ENCODE results near the gene MYADML2.

MYADML2 gene

GRCh38 chr17:81934850-81935708 lies 12.0 kb downstream of the MYADML2 start:
- no peak for DNase-seq

DNA sequence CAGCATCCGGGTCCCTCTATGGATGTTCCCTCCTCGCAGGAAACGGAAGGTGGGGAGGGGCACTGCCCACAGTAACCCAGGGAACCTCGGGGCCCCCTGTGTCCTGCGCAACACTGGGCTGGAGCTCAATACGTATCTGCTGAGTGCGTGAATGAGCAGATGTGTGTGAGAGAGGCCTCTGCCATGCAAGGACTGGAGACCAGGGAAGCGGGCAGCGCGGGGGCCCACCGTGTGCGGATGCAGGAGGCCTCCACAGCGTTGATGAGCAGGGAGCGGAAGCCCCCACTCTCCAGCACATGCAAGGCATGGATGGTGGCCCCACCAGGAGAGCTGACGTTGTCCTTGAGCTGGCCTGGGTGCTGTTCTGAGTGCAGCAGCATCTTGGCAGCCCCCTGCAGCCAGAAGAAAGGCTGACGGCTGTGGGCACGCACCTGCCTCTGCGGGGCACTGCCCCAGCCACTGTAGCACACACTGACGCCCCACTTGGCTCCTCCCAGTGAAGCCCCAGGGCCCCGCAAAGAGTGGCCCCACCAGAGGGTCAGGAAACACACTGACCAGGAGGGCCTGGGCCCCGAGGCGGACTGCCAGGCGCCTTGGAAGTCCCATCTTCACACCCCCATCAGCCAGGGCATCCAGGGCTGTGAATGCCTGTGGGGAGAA lies 12.8 kb downstream of the MYADML2 start:
- DNase-seq: no peak

- no peak for DNase-seq
Measured at GRCh38 chr17:81933178-81933699, 13.8 kb downstream of the MYADML2 start.

GRCh38 chr17:81932333-81932983 lies 14.6 kb downstream of the MYADML2 start:
- no peak for DNase-seq

DNA sequence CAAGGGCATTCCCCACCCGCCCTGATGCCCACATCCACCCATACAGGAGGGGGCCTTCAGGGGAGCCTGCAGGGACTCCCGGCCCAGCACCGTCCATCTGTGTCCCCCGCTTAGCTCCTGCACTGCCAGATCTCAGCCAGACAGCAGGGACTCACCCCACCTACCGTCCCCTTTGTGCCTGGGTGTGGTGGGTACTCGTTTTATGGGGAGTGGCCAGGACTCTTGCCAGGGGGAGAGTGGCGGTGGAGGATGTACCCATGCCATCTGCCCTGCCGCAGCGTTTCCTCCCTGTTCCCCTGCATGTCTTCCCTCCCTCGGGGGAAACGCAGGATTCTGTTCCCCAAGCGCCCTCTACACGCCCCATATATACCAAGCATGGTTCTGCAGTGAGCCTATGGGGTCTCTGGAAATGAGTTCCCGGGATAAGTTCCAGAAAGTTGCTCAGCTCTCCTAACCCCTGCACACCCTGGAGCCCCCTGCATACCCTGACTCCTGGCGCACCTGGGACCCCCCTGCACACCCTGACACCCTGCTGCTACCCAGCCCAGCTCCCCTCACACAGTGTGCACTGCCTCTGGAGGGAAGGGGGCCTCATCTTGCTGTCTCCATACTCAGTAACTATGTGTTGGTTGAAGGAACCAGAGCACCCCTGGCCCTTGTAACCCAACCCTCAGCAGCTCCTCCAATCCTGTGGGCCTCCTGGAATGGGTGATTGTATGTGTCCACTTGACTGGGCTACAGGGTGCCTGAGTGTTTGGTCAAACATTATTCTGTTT lies 15.3 kb downstream of the MYADML2 start:
- DNase-seq: no peak

DNA sequence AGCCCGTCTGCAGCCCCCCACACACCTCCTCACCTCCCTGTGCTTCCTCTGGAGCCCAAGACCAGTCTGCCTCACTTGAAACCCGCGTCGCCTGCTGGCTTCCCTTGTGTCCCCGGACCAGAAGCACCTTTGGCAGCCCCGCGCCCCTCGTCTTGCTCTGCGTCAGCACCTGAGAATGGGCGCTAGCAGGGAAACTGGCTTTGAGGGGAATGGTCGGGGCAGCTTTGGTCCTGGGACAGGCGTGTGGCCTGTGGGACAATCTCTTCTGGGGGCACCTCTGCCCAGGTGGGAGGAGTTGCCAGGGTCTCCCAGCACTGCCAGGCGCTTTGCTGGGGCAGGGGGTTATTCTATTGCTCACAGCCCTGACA lies 15.9 kb downstream of the MYADML2 start:
- no peak for DNase-seq

DNA sequence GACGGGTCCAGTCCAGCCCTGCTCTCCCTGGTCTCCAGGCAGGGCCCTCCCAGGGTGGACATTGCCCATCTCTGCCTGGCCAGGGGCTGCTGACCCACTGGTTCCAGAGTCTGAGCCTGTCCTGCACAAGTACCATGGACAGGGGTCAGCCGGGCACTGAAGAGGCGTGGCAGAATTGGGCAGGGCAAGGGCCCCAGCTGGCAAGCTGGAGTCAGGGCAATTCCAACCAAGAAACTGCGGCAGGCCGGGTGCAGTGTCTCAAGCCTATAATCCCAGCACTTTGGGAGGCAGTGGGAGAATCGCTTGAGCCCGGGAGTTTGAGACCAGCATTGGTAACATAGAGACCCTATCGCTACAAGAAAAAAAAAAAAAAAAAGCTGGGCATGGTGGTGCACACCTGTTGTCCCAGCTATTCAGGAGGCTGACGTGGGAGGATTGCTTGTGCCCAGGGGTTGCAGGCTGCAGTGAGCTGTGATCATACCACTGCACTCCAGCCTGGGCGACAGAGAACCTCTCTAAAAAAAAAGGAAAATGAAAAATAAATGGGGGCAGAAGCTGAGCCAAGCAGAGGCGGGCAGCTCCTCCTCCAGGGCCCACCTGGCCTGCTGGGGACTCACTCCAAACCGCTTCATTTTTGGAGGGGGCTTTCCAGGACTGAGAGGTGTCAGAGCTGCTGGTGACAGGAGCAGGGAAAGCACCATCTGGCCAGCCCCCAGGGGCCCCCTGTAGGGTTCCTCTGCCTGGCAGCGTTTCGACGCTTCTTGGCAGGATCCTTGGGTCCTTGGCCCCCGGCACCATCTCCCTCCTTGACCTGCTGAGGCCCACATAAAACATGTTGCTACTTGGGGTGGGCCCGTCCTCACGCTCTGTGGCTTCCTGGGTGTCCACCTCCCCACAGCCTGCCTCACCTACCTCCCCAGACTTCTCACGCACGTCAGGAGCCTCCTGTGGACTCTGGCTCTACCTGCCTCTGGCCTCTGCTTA lies 16.6 kb downstream of the MYADML2 start:
- DNase-seq: no peak

DNA sequence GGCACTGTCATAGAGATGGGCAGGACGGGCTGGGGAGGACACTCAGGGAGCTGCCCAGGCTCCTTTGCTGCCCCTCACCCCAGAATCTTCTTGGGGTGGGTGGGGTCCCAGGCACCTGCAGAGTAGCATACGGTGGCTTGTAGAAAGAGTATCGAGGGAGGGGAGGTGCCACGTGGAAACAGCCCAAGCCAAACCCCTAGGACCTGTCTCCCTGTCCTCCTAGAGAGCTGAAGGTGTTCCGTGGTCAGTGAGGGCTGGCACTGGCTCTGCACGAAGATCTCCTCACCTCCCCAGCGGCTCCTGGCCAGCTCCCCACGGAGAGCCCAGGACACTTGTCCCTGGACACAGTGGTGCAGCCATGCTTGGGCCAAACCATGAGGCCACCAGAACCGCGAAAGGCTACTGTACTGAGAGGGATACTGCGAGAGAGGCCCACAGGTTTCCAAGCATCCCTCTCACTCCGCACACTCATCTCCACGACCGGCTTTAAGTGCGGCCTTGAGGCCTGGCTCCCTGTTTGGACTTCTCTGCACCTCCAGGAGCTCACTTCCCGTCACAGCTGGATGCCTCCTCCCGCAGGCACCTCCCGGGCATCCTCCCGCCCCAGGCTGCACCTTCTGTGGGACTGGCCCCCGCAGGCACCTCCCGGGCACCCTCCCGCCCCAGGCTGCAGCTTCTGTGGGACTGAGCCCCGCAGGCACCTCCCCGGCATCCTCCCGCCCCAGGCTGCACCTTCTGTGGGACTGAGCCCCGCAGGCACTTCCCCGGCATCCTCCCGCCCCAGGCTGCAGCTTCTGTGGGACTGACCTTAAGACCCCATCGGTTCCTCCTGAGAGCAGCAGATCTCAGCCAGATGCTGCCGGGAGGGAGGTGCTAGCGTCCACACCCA lies 17.5 kb downstream of the MYADML2 start:
- DNase-seq: no peak

- DNase-seq: no peak
Measured at GRCh38 chr17:81928544-81929252, 18.3 kb downstream of the MYADML2 start.

DNA sequence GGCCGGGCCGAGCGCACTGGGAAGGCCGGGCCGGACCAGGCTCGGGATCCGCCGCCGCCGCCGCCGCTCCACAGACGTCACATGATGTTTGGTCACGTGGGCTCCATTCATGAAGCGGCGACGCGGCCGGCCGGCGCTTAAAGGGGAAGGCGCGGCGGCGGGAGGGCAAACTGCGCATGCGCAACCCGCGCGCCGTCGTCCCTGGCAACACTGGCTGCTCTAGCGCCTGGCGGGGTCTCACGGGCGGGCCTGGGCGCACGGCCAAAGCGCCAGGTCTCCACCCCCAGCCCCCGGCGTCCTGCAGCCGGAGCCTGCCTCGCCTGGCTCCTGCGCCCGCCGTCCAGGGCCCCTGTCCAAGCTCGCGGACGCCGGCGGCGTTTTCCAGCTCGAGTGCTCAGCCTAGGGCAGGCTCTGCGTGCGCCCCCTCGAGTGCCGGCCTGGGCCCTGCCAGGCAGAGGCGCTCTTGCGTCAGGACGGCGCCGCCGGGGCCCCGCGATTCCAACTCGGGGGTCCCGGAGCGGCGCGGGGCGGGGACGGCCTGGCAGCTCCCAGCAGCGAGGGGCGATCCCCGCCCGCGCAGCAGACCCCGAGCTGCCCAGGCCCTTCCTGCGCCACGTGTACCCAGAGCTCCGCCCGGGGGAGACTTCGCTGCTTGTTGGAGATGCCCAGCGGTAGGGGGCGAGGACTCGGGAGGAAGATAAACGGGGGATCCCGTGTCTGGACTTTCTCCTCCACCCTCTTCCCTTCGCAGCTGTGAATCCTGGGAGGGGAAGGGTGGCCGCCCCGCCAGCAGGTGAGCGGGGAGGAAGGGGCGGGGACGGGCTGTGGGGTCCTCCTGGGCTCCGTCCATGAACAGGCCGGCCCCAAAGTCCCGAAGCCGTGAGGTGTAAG lies 19.1 kb downstream of the MYADML2 start, which contains the start of gene MAFG:
TSS of gene MAFG (minus strand) at position 83 of the 891 bp plus-strand sequence. CDS start 4,550 bp downstream, outside the sequence.
- peak; percentile 95 for DNase-seq

DNA sequence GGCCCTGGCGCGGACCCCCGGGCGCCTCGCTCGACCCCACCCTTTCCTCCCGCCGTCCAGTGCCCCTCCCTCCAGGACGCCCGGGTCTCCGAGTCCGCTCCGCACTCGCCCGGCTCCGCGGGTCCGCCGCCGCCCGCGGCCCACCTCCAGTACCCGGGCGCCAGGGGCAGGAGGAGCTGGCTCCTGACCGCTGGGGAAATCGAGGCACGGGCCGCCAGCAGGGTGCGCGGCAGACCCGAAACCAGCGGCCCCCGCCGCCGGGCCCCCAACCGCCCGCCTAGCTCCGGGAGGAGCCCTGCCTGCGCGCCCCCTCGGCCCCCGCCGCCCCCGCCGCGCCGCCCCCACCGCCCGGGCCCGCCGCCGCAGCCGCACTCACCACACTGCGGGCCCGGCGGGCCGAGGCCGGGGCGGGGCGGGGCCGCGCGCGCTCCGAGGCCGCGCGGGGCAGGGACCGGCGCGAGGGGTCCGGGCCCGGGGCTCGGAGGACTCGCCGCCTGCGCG lies 19.8 kb downstream of the MYADML2 start:
- DNase-seq: no peak

- peak; percentile 48 for DNase-seq
Measured at GRCh38 chr17:81926451-81927151, 20.4 kb downstream of the MYADML2 start.

DNA sequence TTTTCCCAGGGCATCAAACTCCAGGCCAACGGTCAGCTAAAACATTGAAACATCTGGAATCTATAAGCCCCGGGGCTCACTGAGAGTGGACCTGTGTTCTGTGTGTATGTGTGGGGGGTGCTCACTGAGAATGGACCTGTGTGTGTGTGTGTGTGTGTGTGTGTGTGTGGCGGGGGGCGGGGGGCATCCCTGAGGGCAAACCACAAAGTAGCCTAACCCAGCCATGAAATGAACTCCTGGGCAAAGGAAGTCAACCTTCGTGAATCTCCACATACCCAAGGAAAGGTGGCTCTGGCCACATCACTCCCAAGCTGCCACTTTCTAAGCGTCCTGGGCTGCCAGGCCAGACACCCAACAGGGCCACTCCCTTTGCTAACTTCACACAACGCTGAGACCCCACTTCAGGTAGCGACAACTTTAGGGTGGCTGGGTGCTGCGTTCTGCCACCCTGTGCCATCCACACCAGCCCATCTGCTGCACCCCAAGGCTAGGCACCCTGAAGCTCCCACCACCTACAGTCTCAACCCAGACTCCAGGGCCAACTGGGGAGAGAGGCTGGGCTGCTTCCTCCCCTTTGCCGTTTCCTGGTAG lies 21.1 kb downstream of the MYADML2 start:
- DNase-seq: no peak

DNA sequence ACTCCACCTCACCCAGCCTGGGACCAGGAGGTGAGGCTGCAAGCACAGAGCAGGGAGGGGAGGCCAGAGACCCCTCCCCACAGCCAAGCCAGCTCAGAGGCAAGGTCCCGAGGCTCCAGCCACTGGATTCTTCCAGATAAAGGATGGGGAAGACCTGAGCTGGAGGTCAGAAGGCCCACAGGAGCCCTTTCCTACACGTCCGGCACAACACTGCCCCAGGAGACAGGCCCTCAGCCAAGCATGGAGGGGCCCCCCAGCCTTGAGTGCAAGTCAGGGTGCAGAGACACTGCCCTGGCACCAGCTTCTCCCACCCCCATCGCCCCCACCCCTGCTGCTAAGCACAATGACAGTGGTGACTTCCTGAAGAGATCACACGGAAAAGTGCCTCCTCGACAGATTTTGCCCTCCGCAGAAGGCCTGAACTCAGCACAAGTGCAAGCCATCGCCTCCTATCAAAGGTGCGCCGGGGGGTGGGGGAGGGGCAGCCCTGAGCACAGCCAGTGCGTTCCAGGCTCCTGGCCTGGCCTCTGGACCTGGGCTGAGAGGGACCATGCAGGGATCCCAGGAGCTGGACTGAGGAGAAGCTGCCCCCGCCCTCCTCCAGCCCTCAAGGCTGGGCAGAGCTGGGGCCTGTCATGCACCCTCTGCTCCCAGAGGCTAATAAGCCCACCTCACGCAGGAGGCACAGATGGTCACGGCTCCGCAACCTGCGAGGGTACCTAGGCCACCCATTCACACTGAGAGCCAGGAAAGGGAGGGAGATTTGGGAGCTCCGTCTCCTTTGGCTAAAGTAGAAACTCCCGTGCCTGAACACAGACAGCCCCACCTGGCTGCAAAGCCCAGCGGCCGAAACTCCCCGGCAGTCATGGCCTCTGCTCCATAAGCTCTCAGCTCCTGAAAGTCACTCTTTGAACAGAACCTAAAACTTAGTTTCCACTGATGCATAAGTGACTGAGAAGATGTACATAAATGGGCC lies 22.2 kb downstream of the MYADML2 start:
- DNase-seq: no peak

- DNase-seq: peak; percentile 65
Measured at GRCh38 chr17:81923302-81924260, 23.5 kb downstream of the MYADML2 start.
